Stromal cell of bone marrow (primary cell): ENCODE data around the gene DTYMK.
"Not testable (repeated sequence)": the region's sequence is repeated elsewhere in the genome, so short reads cannot be mapped to it uniquely, and the experiment has no call there.

Experiments
- DNase-seq: peaks from one replicate; pipeline ENCODE4 v3.0.0-alpha.2; 2012; ENCODE audit warnings: low read depth

Gene DTYMK

DNA sequence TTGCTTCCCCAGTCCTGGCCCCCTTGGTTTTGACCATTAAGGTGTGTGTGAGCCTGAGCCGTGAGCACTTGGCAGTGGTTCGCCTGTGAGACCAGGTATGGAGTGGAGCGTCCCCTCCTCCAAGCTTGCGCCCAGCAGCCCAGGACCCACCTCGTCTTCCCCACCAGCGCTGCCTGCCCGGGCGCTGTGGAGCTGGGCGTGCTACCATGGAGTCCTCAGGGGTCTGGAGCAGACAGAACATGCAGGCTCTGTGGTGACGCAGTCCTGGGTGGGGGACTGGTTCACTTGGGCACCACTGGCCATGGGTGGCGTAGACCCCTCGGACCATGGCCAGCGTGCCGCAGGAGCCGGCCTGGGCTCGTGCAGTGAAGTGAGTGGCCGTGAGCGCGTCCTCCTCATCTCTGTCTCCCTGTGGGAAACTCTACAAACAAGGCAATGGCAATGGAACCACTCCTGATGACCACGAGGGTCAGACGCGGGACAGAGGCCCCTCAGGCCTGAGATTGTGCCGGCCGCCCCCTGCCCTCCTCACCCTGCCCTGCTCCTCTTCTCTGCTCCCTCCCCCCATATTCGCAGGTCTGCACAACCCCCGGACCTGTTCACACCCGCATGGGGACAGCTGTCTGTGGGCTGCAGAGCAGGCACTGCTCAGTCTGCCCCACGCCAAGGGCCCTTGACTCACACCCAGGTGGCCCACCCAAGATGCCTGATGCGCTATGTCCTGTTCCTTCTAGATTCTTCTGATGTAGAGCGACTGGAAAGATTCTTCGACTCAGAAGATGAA is 15.0 kb downstream of the DTYMK start:
- DNase-seq: no peak

- no peak for DNase-seq
These were observed 16.1 kb downstream of the DTYMK start for GRCh38 chr2:241670333-241671110.

- no peak for DNase-seq
These were observed 17.8 kb downstream of the DTYMK start for GRCh38 chr2:241668839-241669238.

- no peak for DNase-seq
These were observed 18.3 kb downstream of the DTYMK start for GRCh38 chr2:241668354-241668753.

DNA sequence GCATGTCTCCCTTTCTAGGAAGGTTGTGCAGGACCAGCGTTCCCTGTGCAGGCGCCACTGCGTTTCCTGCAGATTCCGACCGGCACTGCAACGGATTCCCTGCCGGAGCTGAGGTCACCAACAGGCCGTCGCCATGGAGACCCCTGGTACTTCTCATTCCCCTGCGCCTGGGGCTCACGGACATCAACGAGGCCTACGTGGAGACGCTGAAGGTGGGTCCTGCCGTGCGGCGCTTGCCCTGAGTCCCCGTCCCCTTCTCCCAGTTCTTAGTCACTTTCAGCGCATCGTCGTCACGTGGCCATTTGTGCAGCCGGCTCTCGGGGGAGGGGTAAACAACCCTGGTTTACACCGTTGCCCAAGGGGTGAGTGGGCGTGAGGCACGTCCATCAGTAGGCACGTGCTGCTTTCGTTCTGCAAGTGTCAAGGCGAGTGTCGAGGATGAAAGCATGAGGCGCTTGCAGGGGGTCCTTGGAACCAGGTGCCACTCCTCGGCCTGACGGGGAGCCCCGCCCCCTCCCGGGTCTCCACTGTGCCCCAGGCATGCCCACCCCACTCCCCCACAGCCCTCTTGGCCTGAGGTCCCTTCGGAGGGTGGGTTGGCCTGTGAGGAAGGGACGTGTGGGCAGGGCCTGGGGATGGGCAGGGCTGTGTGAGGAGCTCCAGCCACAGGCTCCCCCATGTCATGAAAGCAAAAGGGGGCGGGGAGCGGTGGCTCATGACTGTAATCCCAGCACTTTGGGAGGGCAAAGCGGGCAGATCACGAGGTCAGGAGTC is 19.8 kb downstream of the DTYMK start:
- no peak for DNase-seq

DNA sequence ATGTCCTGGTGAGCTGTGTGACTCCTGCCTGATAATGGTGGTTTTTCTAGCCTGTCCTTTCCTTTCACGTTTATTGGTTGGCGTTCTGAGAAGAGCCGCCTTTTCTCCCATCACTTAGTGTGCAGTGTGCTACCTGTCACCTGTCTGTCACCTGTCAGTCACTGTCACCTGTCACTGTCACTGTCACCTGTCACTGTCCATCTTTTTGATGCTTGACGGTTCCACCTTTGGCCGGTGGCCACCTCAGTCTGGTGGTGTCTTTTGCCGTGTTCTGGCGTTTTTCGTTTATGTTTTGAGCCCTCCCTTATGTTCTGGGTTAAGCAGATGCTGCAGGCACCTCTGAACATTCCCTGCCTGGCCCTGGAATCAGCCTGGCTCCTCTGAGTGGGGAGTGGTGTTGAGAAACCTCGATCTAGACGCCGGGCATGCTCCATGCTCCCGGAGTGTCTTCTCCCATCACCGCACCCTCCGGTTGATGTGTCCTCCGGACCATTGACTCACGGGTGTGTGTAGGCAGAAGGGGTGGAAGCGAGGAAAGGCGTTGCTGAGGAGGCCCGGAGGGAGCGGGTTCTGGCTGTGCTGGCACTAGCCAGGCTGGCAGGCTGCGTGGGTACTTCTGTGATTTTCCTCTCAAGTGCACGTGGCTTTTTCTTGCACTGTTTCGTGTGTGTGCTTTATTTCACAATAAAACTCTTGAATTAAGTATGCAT is 20.7 kb downstream of the DTYMK start:
- no peak for DNase-seq

DNA sequence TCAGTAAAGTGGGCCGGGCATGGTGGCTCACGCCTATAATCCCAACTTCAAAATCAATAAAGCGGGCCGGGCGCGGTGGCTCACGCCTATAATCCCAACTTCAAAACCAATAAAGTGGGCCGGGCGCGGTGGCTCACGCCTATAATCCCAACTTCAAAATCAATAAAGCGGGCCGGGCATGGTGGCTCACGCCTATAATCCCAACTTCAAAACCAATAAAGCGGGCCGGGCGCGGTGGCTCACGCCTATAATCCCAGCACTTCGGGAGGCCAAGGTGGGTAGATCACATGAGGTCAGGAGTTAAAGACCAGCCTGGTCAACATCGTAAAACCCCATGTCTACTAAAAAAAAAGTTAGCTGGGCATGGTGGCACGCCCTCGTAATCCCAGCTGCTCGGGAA is 23.9 kb downstream of the DTYMK start:
- not testable (repeated sequence) for DNase-seq

- DNase-seq: no peak
These were observed 25.9 kb downstream of the DTYMK start for GRCh38 chr2:241660593-241661213.

GRCh38 chr2:241659150-241659739 is 27.4 kb downstream of the DTYMK start:
- peak; percentile 48 for DNase-seq

GRCh38 chr2:241658296-241658695 is 28.3 kb downstream of the DTYMK start:
- no peak for DNase-seq

DNA sequence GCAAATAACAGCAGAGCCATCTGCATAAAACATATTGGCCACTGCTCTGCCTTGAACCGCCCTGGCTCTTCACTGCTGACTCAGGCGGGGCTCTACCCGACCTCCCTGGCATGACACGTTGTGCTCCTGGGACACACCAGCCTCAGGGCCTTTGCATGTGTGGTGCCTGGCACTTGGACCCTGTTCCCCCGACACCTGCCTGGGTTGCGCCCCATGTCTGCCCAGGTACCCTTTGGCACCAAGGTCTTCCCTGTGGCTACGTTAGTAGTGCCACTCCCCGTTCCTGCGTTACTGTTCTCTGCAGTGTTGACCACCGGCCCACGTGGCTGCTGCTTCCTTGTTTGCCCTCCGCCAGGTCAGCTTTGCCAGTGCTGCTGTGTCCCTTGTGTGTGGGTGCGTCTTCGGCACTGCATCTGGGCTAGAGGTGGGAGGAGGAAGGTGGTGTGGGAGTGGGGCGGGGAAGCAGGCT is 28.8 kb downstream of the DTYMK start:
- no peak for DNase-seq

- no peak for DNase-seq
These were observed 30.3 kb downstream of the DTYMK start for GRCh38 chr2:241656190-241656741.

GRCh38 chr2:241655516-241656189 is 31.0 kb downstream of the DTYMK start:
- no peak for DNase-seq

DNA sequence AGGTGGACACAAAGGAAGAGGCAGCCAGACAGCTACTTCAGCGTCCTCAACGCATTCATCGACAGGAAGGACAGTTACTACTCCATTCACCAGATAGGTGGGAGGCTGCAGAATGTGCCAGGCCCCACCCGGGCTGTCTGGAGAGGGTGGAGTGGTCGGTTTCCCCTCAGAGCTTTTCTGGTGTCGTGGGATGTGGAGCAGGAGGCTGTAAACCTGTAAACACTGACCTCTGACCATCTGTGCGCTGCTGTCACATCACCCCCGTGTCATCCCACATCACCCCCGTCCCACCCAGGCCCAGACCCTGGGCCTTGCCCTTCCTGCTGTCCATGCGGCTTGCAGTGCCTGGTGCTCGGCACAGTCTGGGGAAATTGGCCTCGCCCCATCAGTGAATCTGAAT is 32.1 kb downstream of the DTYMK start:
- no peak for DNase-seq

DNA sequence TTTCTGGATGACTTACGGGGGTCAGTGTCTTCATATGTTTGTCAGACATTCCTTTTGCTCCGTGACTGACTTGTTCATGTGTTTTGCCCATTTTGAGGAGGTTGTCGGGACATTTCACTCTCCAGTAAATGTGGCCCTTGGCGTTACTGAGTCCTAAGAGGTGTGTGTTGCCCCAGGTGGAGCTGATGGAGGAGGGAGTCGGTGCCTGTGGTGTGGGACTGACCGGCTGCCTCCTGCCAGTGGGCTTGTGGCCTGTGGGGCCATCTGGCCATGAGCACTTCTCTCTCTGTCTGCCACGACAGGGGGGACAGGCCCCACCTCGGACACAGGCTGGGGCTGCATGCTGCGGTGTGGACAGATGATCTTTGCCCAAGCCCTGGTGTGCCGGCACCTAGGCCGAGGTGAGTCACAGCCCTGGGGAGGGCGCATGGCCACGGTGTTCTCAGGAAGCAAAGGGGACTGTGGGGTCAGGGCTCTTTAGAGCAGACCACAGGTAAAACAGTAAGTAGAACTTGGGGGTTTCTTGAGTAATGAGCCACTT is 33.3 kb downstream of the DTYMK start:
- DNase-seq: no peak

GRCh38 chr2:241652722-241653121 is 33.9 kb downstream of the DTYMK start:
- no peak for DNase-seq

- no peak for DNase-seq
These were observed 34.5 kb downstream of the DTYMK start for GRCh38 chr2:241652142-241652541.

DNA sequence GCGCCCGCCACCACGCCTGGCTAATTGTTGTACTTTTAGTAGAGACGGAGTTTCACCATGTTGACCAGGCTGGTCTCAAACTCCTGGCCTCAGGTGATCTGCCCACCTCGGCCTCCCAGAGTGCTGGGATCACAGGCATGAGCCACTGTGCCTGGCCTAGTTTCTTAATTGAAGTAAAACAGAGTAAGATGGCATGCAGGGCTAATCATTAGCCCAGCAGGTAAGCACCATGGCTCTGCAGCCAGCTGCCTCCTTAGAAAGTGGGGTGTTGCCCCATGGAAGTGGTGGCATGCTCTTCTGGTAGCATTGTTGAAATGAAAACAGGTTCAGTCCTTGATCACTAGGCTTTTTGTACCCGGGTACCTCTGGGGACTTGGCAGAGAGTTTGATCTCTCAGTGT is 36.7 kb downstream of the DTYMK start:
- no peak for DNase-seq

DNA sequence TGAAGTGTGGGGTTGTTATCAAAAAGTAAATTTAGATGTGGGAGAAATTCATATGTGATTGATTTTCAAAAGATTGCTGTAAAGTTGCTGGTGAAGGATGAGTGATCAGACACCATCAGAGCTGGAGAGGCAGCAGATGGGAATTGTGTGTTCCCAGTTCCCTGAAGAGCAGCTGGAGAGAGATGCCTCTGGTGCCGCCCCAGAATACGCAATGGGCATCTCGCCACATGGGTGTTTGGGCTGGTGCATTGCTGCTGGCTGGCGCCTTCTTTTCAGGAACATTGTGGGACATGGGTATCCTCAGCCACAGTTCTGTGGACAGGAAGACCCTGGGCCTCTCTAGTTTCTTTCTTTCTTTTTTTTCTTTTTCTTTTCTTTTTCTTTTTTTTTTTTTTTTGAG is 37.2 kb downstream of the DTYMK start:
- no peak for DNase-seq

- DNase-seq: no peak
These were observed 38.2 kb downstream of the DTYMK start for GRCh38 chr2:241648453-241648852.
